Trophoblast cell (in vitro differentiated cells and primary cell): Measurements from ENCODE around the gene UBASH3B.

Experiments
- DNase-seq, 2 donors: peaks; one replicate each; pipeline ENCODE4 v3.0.0-alpha.2; 2016
- H2AFZ ChIP-seq: 2 replicates; pipeline ENCODE4 v1.6.1; 2013; ENCODE audit warnings: low read length, moderate library complexity, mild to moderate bottlenecking; ENCODE audit not compliant: insufficient read depth, poor library complexity
- H2AK5ac ChIP-seq: 2 replicates; pipeline ENCODE4 v1.6.1; 2013; ENCODE audit warnings: mild to moderate bottlenecking, low read length
- H2BK120ac ChIP-seq: 2 replicates; pipeline ENCODE4 v1.6.1; 2013; ENCODE audit warnings: low read length, mild to moderate bottlenecking, moderate library complexity; ENCODE audit not compliant: insufficient read depth, poor library complexity
- H2BK12ac ChIP-seq: 2 replicates; pipeline ENCODE4 v1.6.1; 2013; ENCODE audit warnings: mild to moderate bottlenecking, low read length, moderate library complexity
- H2BK5ac ChIP-seq: 2 replicates; pipeline ENCODE4 v1.6.1; 2013; ENCODE audit warnings: low read length, low read depth, moderate library complexity, mild to moderate bottlenecking; ENCODE audit not compliant: poor library complexity
- H3K14ac ChIP-seq: 2 replicates; pipeline ENCODE4 v1.6.1; 2013; ENCODE audit warnings: mild to moderate bottlenecking, low read length
- H3K18ac ChIP-seq: 2 replicates; pipeline ENCODE4 v1.6.1; 2013; ENCODE audit warnings: mild to moderate bottlenecking, low read length
- H3K23ac ChIP-seq: 2 replicates; pipeline ENCODE4 v1.6.1; 2013; ENCODE audit warnings: low read length
- H3K27ac ChIP-seq: 2 replicates; pipeline ENCODE4 v1.5.1; 2013; ENCODE audit warnings: low read depth, mild to moderate bottlenecking, inconsistent platforms, low read length, moderate library complexity
- H3K27me3 ChIP-seq: 2 replicates; pipeline ENCODE4 v1.6.1; 2013; ENCODE audit warnings: inconsistent platforms, mild to moderate bottlenecking, low read length, moderate library complexity; ENCODE audit not compliant: insufficient read depth
- H3K36me3 ChIP-seq, 2 experiments: 1 replicate in 1 of 2; 2 replicates in 1 of 2; pipeline ENCODE4 v1.6.1; 2013; ENCODE audit warnings: low read length in 2 of 2, mild to moderate bottlenecking in 2 of 2, moderate library complexity in 1 of 2; ENCODE audit not compliant: insufficient read depth in 2 of 2, control insufficient read depth in 1 of 2
- H3K4ac ChIP-seq: 2 replicates; pipeline ENCODE4 v1.6.1; 2013; ENCODE audit warnings: low read depth, mild to moderate bottlenecking, low read length, moderate library complexity
- H3K4me1 ChIP-seq, 2 experiments: 1 replicate in 1 of 2; 2 replicates in 1 of 2; pipeline ENCODE4 v1.6.1; 2013; ENCODE audit warnings: low read length in 2 of 2, mild to moderate bottlenecking in 2 of 2, moderate library complexity in 1 of 2; ENCODE audit not compliant: insufficient read depth in 2 of 2, control insufficient read depth in 1 of 2
- H3K4me2 ChIP-seq: 2 replicates; pipeline ENCODE4 v1.6.1; 2013; ENCODE audit warnings: inconsistent platforms, mild to moderate bottlenecking, low read length, moderate library complexity
- H3K4me3 ChIP-seq: 2 replicates; pipeline ENCODE4 v1.5.1; 2013; ENCODE audit warnings: mild to moderate bottlenecking, low read depth, low read length, inconsistent platforms
- H3K79me1 ChIP-seq: one replicate; pipeline ENCODE4 v1.6.1; 2013; ENCODE audit warnings: low read length
- H3K79me2 ChIP-seq: 2 replicates; pipeline ENCODE4 v1.6.1; 2013; ENCODE audit warnings: low read length, mild to moderate bottlenecking; ENCODE audit not compliant: control insufficient read depth, insufficient read depth, poor library complexity
- H3K9ac ChIP-seq: 2 replicates; pipeline ENCODE4 v1.6.1; 2013; ENCODE audit warnings: mild to moderate bottlenecking, low read length
- H3K9me3 ChIP-seq: 2 replicates; pipeline ENCODE4 v1.6.1; 2013; ENCODE audit warnings: low read depth, mild to moderate bottlenecking, control low read depth, inconsistent platforms, low read length; ENCODE audit not compliant: insufficient read depth
- H4K12ac ChIP-seq: 2 replicates; pipeline ENCODE4 v1.6.1; 2013; ENCODE audit warnings: low read depth, mild to moderate bottlenecking, low read length, moderate library complexity
- H4K8ac ChIP-seq: 2 replicates; pipeline ENCODE4 v1.6.1; 2013; ENCODE audit warnings: low read depth, mild to moderate bottlenecking, low read length, moderate library complexity
- H4K91ac ChIP-seq: one replicate; pipeline ENCODE4 v1.6.1; 2013; ENCODE audit warnings: low read depth, mild to moderate bottlenecking, low read length, moderate library complexity
- WGBS: extraction: QIAGEN DNeasy Blood & Tissue Kit; methylation state at CpG from one replicate; pipeline ENCODE4 v1.1.7; 2013; ENCODE audit warnings: missing lambda C conversion rate; ENCODE audit not compliant: insufficient read length, insufficient coverage; ENCODE audit errors: extremely low coverage; 5-methylcytosine and 5-hydroxymethylcytosine counted together

The UBASH3B gene

DNA sequence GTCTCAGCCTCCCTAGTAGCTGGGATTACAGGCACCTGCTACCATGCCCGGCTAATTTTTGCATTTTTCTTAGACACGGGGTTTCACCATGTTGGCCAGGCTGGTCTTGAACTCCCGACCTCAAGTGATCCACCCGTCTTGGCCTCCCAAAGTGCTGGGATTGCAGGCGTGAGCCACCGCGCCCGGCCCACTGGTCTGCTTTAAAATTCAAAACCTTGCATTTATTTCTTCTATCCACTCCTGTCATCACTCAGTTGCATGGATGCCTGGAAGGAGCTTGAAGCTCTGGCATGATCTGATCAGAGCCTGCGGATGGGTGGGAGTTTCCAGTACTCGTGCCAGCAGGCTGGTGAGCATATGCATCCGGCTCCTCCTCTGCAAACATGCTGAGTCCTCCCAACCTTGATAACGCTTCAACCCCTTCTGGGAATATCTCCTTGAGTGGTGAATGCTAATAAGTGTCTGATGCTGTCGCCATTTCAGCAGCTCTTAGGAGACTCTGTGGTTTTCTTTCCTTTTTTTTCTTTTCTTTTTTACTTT is 39.6 kb downstream of the UBASH3B start:
- Histone ChIP-seq H2AK5ac (no peak overlapping the region), H2BK5ac (no peak overlapping the region), H3K9ac (no peak overlapping the region), H3K18ac (no peak overlapping the region), H3K9me3 (no peaks in the 10 kb centered on the region), H4K91ac (no peak overlapping the region), H3K27me3 (no peaks in the 10 kb centered on the region), H3K4me1 (peaks cover 12 to 20% of the 10 kb centered on the region in 2 experiments), H2AFZ (no peak overlapping the region), H2BK12ac (no peak overlapping the region), H3K4me2 (no peak overlapping the region), H3K79me1 (peaks cover 7% of the 10 kb centered on the region), H2BK120ac (no peak overlapping the region), H3K14ac (no peak overlapping the region), H3K27ac (no peak overlapping the region), H3K79me2 (peaks cover 5% of the 10 kb centered on the region), H3K23ac (no peak overlapping the region), H4K12ac (no peak overlapping the region), H4K8ac (no peak overlapping the region), H3K36me3 (peaks cover 2 to 5% of the 10 kb centered on the region in 2 experiments), H3K4me3 (no peak overlapping the region), H3K4ac (no peak overlapping the region)
- DNase-seq: no peak
- WGBS: no CpG with 5 or more reads among the region's 13 CpGs

GRCh38 chr11:122696662-122697061 is 41.1 kb downstream of the UBASH3B start:
- Histone ChIP-seq H2BK5ac (no peak overlapping the region), H3K23ac (no peak overlapping the region), H3K4me1 (peaks cover 6 to 12% of the 10 kb centered on the region in 2 experiments), H4K91ac (no peak overlapping the region), H3K79me2 (peaks cover 4% of the 10 kb centered on the region), H3K14ac (no peak overlapping the region), H3K27me3 (no peaks in the 10 kb centered on the region), H4K12ac (no peak overlapping the region), H2BK120ac (no peak overlapping the region), H2BK12ac (no peak overlapping the region), H3K4me2 (no peak overlapping the region), H3K36me3 (peaks cover 2 to 5% of the 10 kb centered on the region in 2 experiments), H3K4me3 (no peak overlapping the region), H2AK5ac (no peak overlapping the region), H3K9ac (no peak overlapping the region), H2AFZ (no peak overlapping the region), H4K8ac (no peak overlapping the region), H3K27ac (no peak overlapping the region), H3K18ac (no peak overlapping the region), H3K4ac (no peak overlapping the region), H3K79me1 (peaks cover 3% of the 10 kb centered on the region), H3K9me3 (no peaks in the 10 kb centered on the region)
- WGBS: no CpG with 5 or more reads among the region's 11 CpGs
- no peak for DNase-seq

- Histone ChIP-seq H3K9ac (no peak overlapping the region), H3K4me2 (no peak overlapping the region), H3K9me3 (no peaks in the 10 kb centered on the region), H3K14ac (no peak overlapping the region), H3K27me3 (no peaks in the 10 kb centered on the region), H2BK120ac (no peak overlapping the region), H3K4me1 (peaks cover 4 to 5% of the 10 kb centered on the region in 2 experiments), H3K27ac (no peak overlapping the region), H4K12ac (no peak overlapping the region), H3K4ac (no peak overlapping the region), H3K79me2 (no peaks in the 10 kb centered on the region), H2AFZ (no peak overlapping the region), H4K8ac (no peak overlapping the region), H4K91ac (no peak overlapping the region), H3K79me1 (no peaks in the 10 kb centered on the region), H2BK5ac (no peak overlapping the region), H3K18ac (no peak overlapping the region), H3K36me3 (peaks cover 4 to 5% of the 10 kb centered on the region in 2 experiments), H2BK12ac (no peak overlapping the region), H3K4me3 (no peak overlapping the region), H2AK5ac (no peak overlapping the region), H3K23ac (no peak overlapping the region)
- peak; percentile 94 to 97 for DNase-seq
- no CpG with 5 or more reads among the region's 8 CpGs for WGBS
These were observed 42.2 kb downstream of the UBASH3B start for GRCh38 chr11:122697636-122698167.

- Histone ChIP-seq H4K91ac (no peak overlapping the region), H3K18ac (no peak overlapping the region), H3K27ac (no peak overlapping the region), H4K8ac (no peak overlapping the region), H3K79me1 (no peaks in the 10 kb centered on the region), H3K23ac (no peak overlapping the region), H3K4me2 (no peak overlapping the region), H2AFZ (no peak overlapping the region), H4K12ac (no peak overlapping the region), H2BK120ac (no peak overlapping the region), H3K14ac (no peak overlapping the region), H3K9me3 (no peaks in the 10 kb centered on the region), H3K9ac (no peak overlapping the region), H3K36me3 (peaks cover 4 to 5% of the 10 kb centered on the region in 2 experiments), H2AK5ac (no peak overlapping the region), H3K4me3 (no peak overlapping the region), H3K79me2 (no peaks in the 10 kb centered on the region), H2BK5ac (no peak overlapping the region), H3K4me1 (peaks cover 4 to 5% of the 10 kb centered on the region in 2 experiments), H3K27me3 (no peaks in the 10 kb centered on the region), H2BK12ac (no peak overlapping the region), H3K4ac (no peak overlapping the region)
- WGBS: no CpG with 5 or more reads among the region's 3 CpGs
- DNase-seq: peak in 1 of 2 donors; percentile 48
These were observed 42.9 kb downstream of the UBASH3B start for GRCh38 chr11:122698392-122698791.
